HepG2 (cell line): ENCODE results near the gene KPNA4. TPM values are rescaled to one million over a fixed set of nuclear protein-coding genes. Genes with fewer than 3 reads are reported as not detected.

ENCODE experiments used
- ATAC-seq: fragments of 200-7000 bp; cut with Tn5 transposase; 3 replicates; pipeline ENCODE4 v1.9.1; 2020; ENCODE audit warnings: mild to moderate bottlenecking, moderate library complexity
- BruUV-seq: library from RNA; stranded (reverse); fragments of 400-500 nt; replicated peaks from 2 replicates; lab custom pipeline; 2021; lab: Mats Ljungman, UMichigan
- CTCF ChIA-PET: fragments of 300-600 bp; formaldehyde crosslinking; extraction: SDS; loops from one replicate; lab custom pipeline; 2021; ENCODE audit warnings: low total read pairs, inconsistent platforms, low intra/inter-chr PET ratio; lab: Yijun Ruan, JAX
- POLR2A ChIA-PET: fragments of 350-600 bp; sonication (Branson Sonifier 250); formaldehyde crosslinking; loops from one replicate; lab custom pipeline; 2020; ENCODE audit warnings: antibody characterized with exemption, inconsistent platforms; lab: Yijun Ruan, JAX
- DNase-seq: peaks from one replicate; pipeline ENCODE4 v3.0.0-alpha.2; 2015; ENCODE audit warnings: low spot score
- FAIRE-seq: peaks from 3 replicates; lab custom pipeline; 2011; peaks lifted over from hg19 to GRCh38; lab: Jason Lieb, UNC
- H2AFZ ChIP-seq: one replicate; pipeline ENCODE4 v1.6.1; 2011; ENCODE audit warnings: low read length, inconsistent platforms
- H3K27ac ChIP-seq: fragments of 300-600 bp; 3 replicates; pipeline ENCODE4 v1.8.0; 2011; ENCODE audit warnings: mixed run types, mild to moderate bottlenecking, mixed read lengths, low read length, inconsistent platforms; ENCODE audit not compliant: insufficient read depth; ENCODE audit errors: extremely low read length
- H3K27me3 ChIP-seq, 2 experiments: fragments of 200-600 bp in 1 of 2; 2 replicates in 1 of 2; 3 replicates in 1 of 2; pipeline versions ENCODE4 v1.6.0 to v1.8.0; 2011; ENCODE audit warnings: low read length in 2 of 2, mild to moderate bottlenecking in 2 of 2, moderate library complexity in 2 of 2, inconsistent platforms in 1 of 2; ENCODE audit not compliant: insufficient read depth in 2 of 2, control insufficient read depth in 1 of 2
- H3K36me3 ChIP-seq, 2 experiments: fragments of 200-600 bp in 1 of 2; replicated peaks in 1 of 2; 2 replicates in 1 of 2; 3 replicates in 1 of 2; pipeline versions ENCODE4 v1.5.1 to v1.8.0; 2011; ENCODE audit warnings: low read length in 2 of 2, inconsistent platforms in 1 of 2; ENCODE audit not compliant: insufficient read depth in 2 of 2, control insufficient read depth in 1 of 2
- H3K4me1 ChIP-seq: 2 replicates; pipeline ENCODE4 v1.5.1; 2012; ENCODE audit warnings: low read length, inconsistent platforms; ENCODE audit not compliant: insufficient read depth
- H3K4me2 ChIP-seq: 2 replicates; pipeline ENCODE4 v1.6.0; 2011; ENCODE audit warnings: low read depth, low read length, inconsistent platforms
- H3K4me3 ChIP-seq, 3 experiments: fragments of 200-600 bp in 1 of 3; sonication (generic), shearing (Covaris generic) in 1 of 3; replicated peaks in 1 of 3; 2 replicates each; pipeline ENCODE4 v1.5.1; 2011 to 2016; ENCODE audit warnings: low read length in 3 of 3, inconsistent platforms in 2 of 3, low read depth in 2 of 3, mild to moderate bottlenecking in 2 of 3, control low read depth in 1 of 3, mixed read lengths in 1 of 3; ENCODE audit not compliant: insufficient read depth in 1 of 3
- H3K79me2 ChIP-seq: one replicate; pipeline ENCODE4 v1.6.1; 2011; ENCODE audit warnings: low read length, inconsistent platforms; ENCODE audit not compliant: insufficient read depth
- H3K9ac ChIP-seq: 2 replicates; pipeline ENCODE4 v1.6.0; 2011; ENCODE audit warnings: mild to moderate bottlenecking, low read depth, low read length, inconsistent platforms; ENCODE audit not compliant: insufficient read depth
- H3K9me3 ChIP-seq: 2 replicates; pipeline ENCODE4 v1.5.1; 2012; ENCODE audit warnings: mild to moderate bottlenecking, low read length
- H4K20me1 ChIP-seq: 2 replicates; pipeline ENCODE4 v1.6.0; 2011; ENCODE audit warnings: inconsistent platforms, mild to moderate bottlenecking, low read length, moderate library complexity; ENCODE audit not compliant: insufficient read depth
- GTF2F1 ChIP-seq: fragments of 150-350 bp; IDR thresholded peaks from 2 replicates; pipeline ENCODE4 v1.6.1; 2014; ENCODE audit warnings: low read length
- IRF1 ChIP-seq: sonication (generic); formaldehyde crosslinking; IDR thresholded peaks from 2 replicates; pipeline ENCODE4 v1.4.0; 2020; ENCODE audit warnings: low read depth, mild to moderate bottlenecking, missing genetic modification reagents
- NFRKB ChIP-seq: fragments of 450-650 bp; IDR thresholded peaks from 2 replicates; pipeline ENCODE4 v1.6.1; 2017
- PTBP1 ChIP-seq: fragments of 200-400 bp; formaldehyde crosslinking; IDR thresholded peaks from 2 replicates; pipeline ENCODE4 v1.6.1; 2018; ENCODE audit warnings: low read length, low read depth; ENCODE audit not compliant: poor library complexity, severe bottlenecking
- ZBTB8A ChIP-seq: sonication (generic); formaldehyde crosslinking; IDR thresholded peaks from 2 replicates; pipeline ENCODE4 v1.4.0; 2020; ENCODE audit warnings: mild to moderate bottlenecking, low read depth, missing genetic modification reagents, borderline replicate concordance
- ZNF607 ChIP-seq: sonication (generic); formaldehyde crosslinking; IDR thresholded peaks from 2 replicates; pipeline ENCODE4 v1.5.1; 2020; ENCODE audit warnings: missing genetic modification reagents, mild to moderate bottlenecking, borderline replicate concordance
- ZNF629 ChIP-seq: sonication (generic); formaldehyde crosslinking; conservative IDR thresholded peaks from 2 replicates; pipeline ENCODE4 v1.5.0; 2020; ENCODE audit warnings: missing genetic modification reagents
- WGBS: methylation state at CpG from one replicate; pipeline ENCODE4 v1.1.6; 2017; ENCODE audit warnings: low lambda C conversion rate; 5-methylcytosine and 5-hydroxymethylcytosine counted together
- in situ Hi-C: cut with HindIII; loops from 2 replicates; pipeline ENCODE4 v1.10.0; 2017; ENCODE audit warnings: low pct_unique_long_range_greater_than_20kb; ENCODE audit not compliant: extremely low pct_ligation_motif_present
- intact Hi-C: fragments of 100-400 bp; cut with micrococcal nuclease; formaldehyde crosslinking; loops from one replicate; pipeline ENCODE4 v1.10.0; 2022; ENCODE audit not compliant: unreplicated experiment
- polyA plus RNA-seq, 8 experiments: library from polyadenylated mRNA; depleted of rRNA in 3 of 8; stranded (reverse) in 7 of 8; unstranded in 1 of 8; fragments of >200 nt; fragmentation: Illumina TruSeq in 4 of 8; extraction: Trizol in 4 of 8; gene quantifications; 2 replicates each; pipeline versions ENCODE4 v1.2.1 to v1.2.3, GENCODE V29; 2011 to 2016; ENCODE audit warnings: low read depth in 4 of 8, missing spikeins in 1 of 8, mixed read lengths in 1 of 8; ENCODE audit not compliant: insufficient read depth in 1 of 8
- total RNA-seq, 5 experiments: library from RNA; depleted of rRNA; stranded (reverse); fragments of >200 nt; fragmentation: Illumina TruSeq; extraction: Trizol; gene quantifications; 2 replicates each; pipeline ENCODE4 v1.2.3, GENCODE V29; 2016; ENCODE audit warnings: low read depth in 1 of 5

Gene KPNA4
- total and polyA plus RNA-seq, 2 of the 13 experiments (the other 11 are each of a cell fraction or from before 2014, with no cell fraction given), result 9.9 to 27.9 TPM

- TF ChIP-seq PTBP1, result no peak
- no peak for TF ChIP-seq GTF2F1
- no peak for TF ChIP-seq ZNF629 (CRISPR knock-in tag)
These were observed 47.2 kb upstream of the KPNA4 start (continued) for GRCh38 chr3:160612386-160613075.

- DNase-seq, result no peak
- TF ChIP-seq ZNF607 (CRISPR knock-in tag) (no peak), NFRKB (no peak), ZBTB8A (CRISPR knock-in tag) (no peak), IRF1 (CRISPR knock-in tag) (no peak)
- TF ChIP-seq, all 625 proteins: peak for 0
These were observed 45.8 kb upstream of the KPNA4 start for GRCh38 chr3:160611141-160611540.

More at GRCh38 chr3:160611141-160611540, 45.8 kb upstream of the KPNA4 start:
- no peak overlapping the region for H2AFZ ChIP-seq
- FAIRE-seq (no peak), ATAC-seq (no peak)
- no peaks in the 10 kb centered on the region for H3K36me3 ChIP-seq
- in situ Hi-C loops, result no loop called here
- ChIA-PET POLR2A (no interaction called here), CTCF (no interaction called here)
- no peaks in the 10 kb centered on the region for H3K27me3 ChIP-seq
- H3K79me2 ChIP-seq, result no peaks in the 10 kb centered on the region
- H4K20me1 ChIP-seq, result no peaks in the 10 kb centered on the region
- no peaks in the 10 kb centered on the region for H3K9me3 ChIP-seq
- H3K9ac ChIP-seq, result no peak overlapping the region
- no peaks in the 10 kb centered on the region for H3K4me1 ChIP-seq
- H3K4me2 ChIP-seq, result no peak overlapping the region
- H3K4me3 ChIP-seq, result no peak overlapping the region
- intact Hi-C loops, result no loop called here
- H3K27ac ChIP-seq, result no peak overlapping the region
- 19% methylated on average over 3 of the region's 3 CpGs for WGBS
- no TSS peak for BruUV-seq
